ENCODE measurements around the gene VAV3.

Gene VAV3

GRCh38 chr1:107647012-107647411 is 318.0 kb downstream of the VAV3 start:
- no peak for DNase-seq (ENCODE audit: low read depth in 2 of 2)

GRCh38 chr1:107643766-107644165 is 321.2 kb downstream of the VAV3 start:
- DNase-seq (ENCODE audit: low read depth in 2 of 2) = no peak

GRCh38 chr1:107640207-107640606 is 324.8 kb downstream of the VAV3 start:
- DNase-seq (ENCODE audit: low read depth in 2 of 2) = no peak

- DNase-seq (ENCODE audit: low read depth in 2 of 2) = no peak
These were observed 327.9 kb downstream of the VAV3 start for GRCh38 chr1:107637101-107637500.

GRCh38 chr1:107633596-107633995 is 331.4 kb downstream of the VAV3 start:
- no peak for DNase-seq (ENCODE audit: low read depth in 2 of 2)

- no peak for DNase-seq (ENCODE audit: low read depth in 2 of 2)
These were observed 338.7 kb downstream of the VAV3 start for GRCh38 chr1:107626073-107626796.

GRCh38 chr1:107625405-107626029 is 339.5 kb downstream of the VAV3 start:
- no peak for DNase-seq (ENCODE audit: low read depth in 2 of 2)

- no peak for DNase-seq (ENCODE audit: low read depth in 2 of 2)
These were observed 341.5 kb downstream of the VAV3 start for GRCh38 chr1:107623431-107623830.

GRCh38 chr1:107622966-107623365 is 342.0 kb downstream of the VAV3 start:
- DNase-seq (ENCODE audit: low read depth in 2 of 2) = no peak

- no peak for DNase-seq (ENCODE audit: low read depth in 2 of 2)
These were observed 342.4 kb downstream of the VAV3 start for GRCh38 chr1:107622535-107622934.

- DNase-seq (ENCODE audit: low read depth in 2 of 2) = no peak
These were observed 344.2 kb downstream of the VAV3 start for GRCh38 chr1:107620753-107621152.

GRCh38 chr1:107618539-107618938 is 346.4 kb downstream of the VAV3 start:
- DNase-seq (ENCODE audit: low read depth in 2 of 2) = no peak

GRCh38 chr1:107617921-107618320 is 347.1 kb downstream of the VAV3 start:
- no peak for DNase-seq (ENCODE audit: low read depth in 2 of 2)

- DNase-seq (ENCODE audit: low read depth in 2 of 2) = no peak
These were observed 347.5 kb downstream of the VAV3 start for GRCh38 chr1:107617456-107617855.

GRCh38 chr1:107609808-107610207 is 355.2 kb downstream of the VAV3 start:
- no peak for DNase-seq (ENCODE audit: low read depth in 2 of 2)

- DNase-seq (ENCODE audit: low read depth in 2 of 2) = no peak
These were observed 360.2 kb downstream of the VAV3 start for GRCh38 chr1:107604825-107605224.

- DNase-seq (ENCODE audit: low read depth in 2 of 2) = no peak
These were observed 364.3 kb downstream of the VAV3 start for GRCh38 chr1:107600607-107601160.

- DNase-seq (ENCODE audit: low read depth in 2 of 2) = no peak
These were observed 365.8 kb downstream of the VAV3 start for GRCh38 chr1:107599220-107599619.

- DNase-seq (ENCODE audit: low read depth in 2 of 2) = no peak
These were observed 367.7 kb downstream of the VAV3 start for GRCh38 chr1:107597290-107597689.

GRCh38 chr1:107594536-107594935 is 370.4 kb downstream of the VAV3 start:
- DNase-seq (ENCODE audit: low read depth in 2 of 2) = no peak

- DNase-seq (ENCODE audit: low read depth in 2 of 2) = no peak
These were observed 371.3 kb downstream of the VAV3 start for GRCh38 chr1:107593501-107594209.

- DNase-seq (ENCODE audit: low read depth in 2 of 2) = no peak
These were observed 373.9 kb downstream of the VAV3 start for GRCh38 chr1:107590900-107591622.
